Karpas-422 (cell line): ENCODE data around the gene USH2A. TPM values are rescaled to one million over a fixed set of nuclear protein-coding genes. Genes with fewer than 3 reads are reported as not detected.

ENCODE experiments used
- DNase-seq: peaks from one replicate; pipeline ENCODE4 v3.0.0-alpha.2; 2015
- H2AFZ ChIP-seq: fragments of 200-600 bp; sonication (generic); 2 replicates; pipeline ENCODE4 v1.6.1; 2014; ENCODE audit warnings: antibody characterized with exemption, low read length, mixed read lengths
- H3K27ac ChIP-seq: fragments of 200-600 bp; sonication (generic); 2 replicates; pipeline ENCODE4 v1.5.1; 2014; ENCODE audit warnings: mild to moderate bottlenecking, low read length, moderate library complexity
- H3K27me3 ChIP-seq: fragments of 200-600 bp; sonication (generic); 2 replicates; pipeline ENCODE4 v1.6.1; 2014; ENCODE audit warnings: low read length, mixed read lengths
- H3K36me3 ChIP-seq: fragments of 200-600 bp; sonication (generic); 2 replicates; pipeline ENCODE4 v1.6.1; 2014; ENCODE audit warnings: low read length, mixed read lengths; ENCODE audit not compliant: insufficient read depth
- H3K4me1 ChIP-seq: fragments of 200-600 bp; sonication (generic); 2 replicates; pipeline ENCODE4 v1.6.1; 2014; ENCODE audit warnings: mild to moderate bottlenecking, low read length, mixed read lengths
- H3K4me2 ChIP-seq: fragments of 200-600 bp; sonication (generic); 2 replicates; pipeline ENCODE4 v1.6.1; 2014; ENCODE audit warnings: low read length, low read depth, mild to moderate bottlenecking; ENCODE audit not compliant: poor library complexity, severe bottlenecking
- H3K4me3 ChIP-seq: fragments of 200-600 bp; sonication (generic); 2 replicates; pipeline ENCODE4 v1.5.1; 2014; ENCODE audit warnings: mild to moderate bottlenecking, antibody characterized with exemption, low read length, mixed read lengths
- H3K79me2 ChIP-seq: fragments of 200-600 bp; sonication (generic); 2 replicates; pipeline ENCODE4 v1.6.1; 2014; ENCODE audit warnings: mild to moderate bottlenecking, low read length, mixed read lengths
- H3K9ac ChIP-seq: fragments of 200-600 bp; sonication (generic); 2 replicates; pipeline ENCODE4 v1.6.0; 2014; ENCODE audit warnings: low read length
- H3K9me2 ChIP-seq: fragments of 200-600 bp; sonication (generic), shearing (Covaris generic); replicated peaks from 2 replicates; pipeline ENCODE4 v1.6.0; 2014; ENCODE audit warnings: mild to moderate bottlenecking, low read length, moderate library complexity; ENCODE audit not compliant: insufficient read depth
- H3K9me3 ChIP-seq: fragments of 300-700, 200-600 bp; sonication (generic); 2 replicates; pipeline ENCODE4 v1.6.1; 2014; ENCODE audit warnings: low read length, mixed read lengths
- H4K20me1 ChIP-seq: fragments of 200-600 bp; sonication (generic); 2 replicates; pipeline ENCODE4 v1.6.1; 2014; ENCODE audit warnings: mild to moderate bottlenecking, antibody characterized with exemption, low read length, low read depth; ENCODE audit not compliant: insufficient read depth
- total RNA-seq: library from RNA; depleted of rRNA; stranded (reverse); fragments of >200 nt; shearing (Covaris generic); gene quantifications from 2 replicates; pipeline ENCODE4 v1.2.3, GENCODE V29; 2014; ENCODE audit warnings: low replicate concordance

USH2A gene
- total RNA-seq, 1 experiment from 2014 or later, result not detected

GRCh38 chr1:215971793-215972441 lies 451.3 kb downstream of the USH2A start:
- Histone ChIP-seq H3K4me1 (no peaks in the 10 kb centered on the region), H4K20me1 (no peaks in the 10 kb centered on the region), H3K4me2 (no peak overlapping the region), H3K9ac (no peak overlapping the region), H3K9me2 (no peaks in the 10 kb centered on the region), H3K9me3 (no peaks in the 10 kb centered on the region), H2AFZ (no peak overlapping the region), H3K36me3 (no peaks in the 10 kb centered on the region), H3K4me3 (no peak overlapping the region), H3K79me2 (no peaks in the 10 kb centered on the region), H3K27ac (no peak overlapping the region), H3K27me3 (no peaks in the 10 kb centered on the region)
- no peak for DNase-seq

- Histone ChIP-seq H3K4me2 (no peak overlapping the region), H3K79me2 (no peaks in the 10 kb centered on the region), H3K4me1 (no peaks in the 10 kb centered on the region), H2AFZ (no peak overlapping the region), H3K27me3 (no peaks in the 10 kb centered on the region), H4K20me1 (no peaks in the 10 kb centered on the region), H3K9ac (no peak overlapping the region), H3K36me3 (no peaks in the 10 kb centered on the region), H3K27ac (no peak overlapping the region), H3K9me2 (no peaks in the 10 kb centered on the region), H3K4me3 (no peak overlapping the region), H3K9me3 (no peaks in the 10 kb centered on the region)
- no peak for DNase-seq
These were observed 452.8 kb downstream of the USH2A start for GRCh38 chr1:215970406-215970805.

GRCh38 chr1:215963621-215964020 lies 459.6 kb downstream of the USH2A start:
- no peaks in the 10 kb centered on the region for H3K9me3 ChIP-seq
- no peaks in the 10 kb centered on the region for H3K79me2 ChIP-seq
- H3K27ac ChIP-seq, result no peak overlapping the region
- H3K9ac ChIP-seq, result no peak overlapping the region
- no peaks in the 10 kb centered on the region for H3K36me3 ChIP-seq
- no peaks in the 10 kb centered on the region for H3K9me2 ChIP-seq
- no peak overlapping the region for H3K4me2 ChIP-seq
- no peak for DNase-seq
- H3K4me3 ChIP-seq, result no peak overlapping the region
- H4K20me1 ChIP-seq, result no peaks in the 10 kb centered on the region
- no peaks in the 10 kb centered on the region for H3K4me1 ChIP-seq
- H2AFZ ChIP-seq, result no peak overlapping the region
- no peaks in the 10 kb centered on the region for H3K27me3 ChIP-seq

GRCh38 chr1:215963040-215963439 lies 460.2 kb downstream of the USH2A start:
- no peaks in the 10 kb centered on the region for H3K36me3 ChIP-seq
- H3K9me3 ChIP-seq, result no peaks in the 10 kb centered on the region
- H3K9ac ChIP-seq, result no peak overlapping the region
- H2AFZ ChIP-seq, result no peak overlapping the region
- H3K4me1 ChIP-seq, result no peaks in the 10 kb centered on the region
- no peak overlapping the region for H3K4me2 ChIP-seq
- H3K9me2 ChIP-seq, result no peaks in the 10 kb centered on the region
- no peak overlapping the region for H3K27ac ChIP-seq
- no peaks in the 10 kb centered on the region for H3K27me3 ChIP-seq
- no peak overlapping the region for H3K4me3 ChIP-seq
- DNase-seq, result no peak
- no peaks in the 10 kb centered on the region for H3K79me2 ChIP-seq
- no peaks in the 10 kb centered on the region for H4K20me1 ChIP-seq

GRCh38 chr1:215958841-215959240 lies 464.4 kb downstream of the USH2A start:
- Histone ChIP-seq H3K9ac (no peak overlapping the region), H4K20me1 (no peaks in the 10 kb centered on the region), H3K4me3 (no peak overlapping the region), H3K4me1 (no peaks in the 10 kb centered on the region), H3K27ac (no peak overlapping the region), H3K79me2 (no peaks in the 10 kb centered on the region), H3K9me2 (no peaks in the 10 kb centered on the region), H2AFZ (no peak overlapping the region), H3K36me3 (no peaks in the 10 kb centered on the region), H3K4me2 (no peak overlapping the region), H3K9me3 (no peaks in the 10 kb centered on the region), H3K27me3 (no peaks in the 10 kb centered on the region)
- no peak for DNase-seq

GRCh38 chr1:215957663-215958062 lies 465.6 kb downstream of the USH2A start:
- no peaks in the 10 kb centered on the region for H3K79me2 ChIP-seq
- H3K9ac ChIP-seq, result no peak overlapping the region
- no peak overlapping the region for H3K4me2 ChIP-seq
- H3K27ac ChIP-seq, result no peak overlapping the region
- DNase-seq, result no peak
- no peaks in the 10 kb centered on the region for H3K9me2 ChIP-seq
- H3K36me3 ChIP-seq, result no peaks in the 10 kb centered on the region
- no peaks in the 10 kb centered on the region for H3K27me3 ChIP-seq
- no peaks in the 10 kb centered on the region for H3K9me3 ChIP-seq
- H3K4me3 ChIP-seq, result no peak overlapping the region
- no peak overlapping the region for H2AFZ ChIP-seq
- no peaks in the 10 kb centered on the region for H3K4me1 ChIP-seq
- no peaks in the 10 kb centered on the region for H4K20me1 ChIP-seq

- Histone ChIP-seq H3K9me3 (no peaks in the 10 kb centered on the region), H3K9ac (no peak overlapping the region), H3K27ac (no peak overlapping the region), H2AFZ (no peak overlapping the region), H3K4me1 (no peaks in the 10 kb centered on the region), H4K20me1 (no peaks in the 10 kb centered on the region), H3K79me2 (no peaks in the 10 kb centered on the region), H3K4me2 (no peak overlapping the region), H3K27me3 (no peaks in the 10 kb centered on the region), H3K36me3 (no peaks in the 10 kb centered on the region), H3K9me2 (no peaks in the 10 kb centered on the region), H3K4me3 (no peak overlapping the region)
- DNase-seq, result no peak
These were observed 490.7 kb downstream of the USH2A start for GRCh38 chr1:215932558-215932957.

GRCh38 chr1:215926670-215927069 lies 496.6 kb downstream of the USH2A start:
- no peaks in the 10 kb centered on the region for H3K79me2 ChIP-seq
- no peak for DNase-seq
- peaks cover 7% of the 10 kb centered on the region for H3K4me1 ChIP-seq
- H4K20me1 ChIP-seq, result no peaks in the 10 kb centered on the region
- H2AFZ ChIP-seq, result no peak overlapping the region
- H3K9me2 ChIP-seq, result no peaks in the 10 kb centered on the region
- no peak overlapping the region for H3K27ac ChIP-seq
- no peaks in the 10 kb centered on the region for H3K9me3 ChIP-seq
- no peak overlapping the region for H3K4me2 ChIP-seq
- no peak overlapping the region for H3K9ac ChIP-seq
- H3K27me3 ChIP-seq, result no peaks in the 10 kb centered on the region
- no peaks in the 10 kb centered on the region for H3K36me3 ChIP-seq
- H3K4me3 ChIP-seq, result no peak overlapping the region
